ENCODE results near the gene BCCIP.
A peak's percentile ranks its signal among the peaks of the same experiment; 100 is the strongest.

Gene BCCIP

DNA sequence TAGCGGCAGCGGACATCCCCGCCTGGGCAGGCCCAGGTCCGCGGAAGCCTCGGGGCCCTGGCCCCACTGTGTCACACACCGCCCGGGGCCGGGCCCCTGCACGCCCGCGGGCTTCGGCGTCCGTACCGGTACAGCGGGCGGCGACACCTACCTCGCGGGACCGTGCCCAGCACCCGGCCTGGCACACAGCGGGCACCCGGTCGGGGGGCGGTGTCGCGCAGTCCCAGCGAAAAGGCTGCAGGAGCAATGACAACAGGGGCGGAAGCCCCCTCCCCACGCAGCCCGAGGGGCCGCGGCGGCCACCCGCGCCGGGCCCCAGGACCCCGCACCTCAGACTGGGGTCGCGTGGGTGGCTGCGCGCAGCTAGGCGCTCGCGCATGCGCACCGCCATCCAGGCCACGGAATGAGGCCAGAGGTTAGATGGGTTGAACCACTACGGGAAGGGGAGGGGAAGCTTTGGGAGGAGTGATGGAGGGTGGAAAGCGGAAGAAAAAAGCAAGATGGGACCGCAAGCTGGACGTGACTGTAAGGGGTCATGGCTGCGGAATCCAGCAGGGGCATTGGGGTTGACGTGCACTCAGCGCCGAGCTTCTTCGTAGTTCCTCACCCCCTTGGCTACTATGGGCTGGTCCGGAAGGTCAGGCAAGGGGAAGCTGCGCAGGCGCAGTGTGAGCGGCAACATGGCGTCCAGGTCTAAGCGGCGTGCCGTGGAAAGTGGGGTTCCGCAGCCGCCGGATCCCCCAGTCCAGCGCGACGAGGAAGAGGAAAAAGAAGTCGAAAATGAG, at the start of gene BCCIP, which contains the start of gene UROS:
BCCIP (plus strand) TSS at position 669 of the 785 bp plus-strand sequence; CDS start at position 681, 12 bp downstream.
UROS (minus strand) TSS at position 381 of the 785 bp plus-strand sequence. CDS start 6,759 bp downstream, outside the sequence.
- DNase-seq (ENCODE audit: low read depth in 2 of 2) = peak; percentile 80

DNA sequence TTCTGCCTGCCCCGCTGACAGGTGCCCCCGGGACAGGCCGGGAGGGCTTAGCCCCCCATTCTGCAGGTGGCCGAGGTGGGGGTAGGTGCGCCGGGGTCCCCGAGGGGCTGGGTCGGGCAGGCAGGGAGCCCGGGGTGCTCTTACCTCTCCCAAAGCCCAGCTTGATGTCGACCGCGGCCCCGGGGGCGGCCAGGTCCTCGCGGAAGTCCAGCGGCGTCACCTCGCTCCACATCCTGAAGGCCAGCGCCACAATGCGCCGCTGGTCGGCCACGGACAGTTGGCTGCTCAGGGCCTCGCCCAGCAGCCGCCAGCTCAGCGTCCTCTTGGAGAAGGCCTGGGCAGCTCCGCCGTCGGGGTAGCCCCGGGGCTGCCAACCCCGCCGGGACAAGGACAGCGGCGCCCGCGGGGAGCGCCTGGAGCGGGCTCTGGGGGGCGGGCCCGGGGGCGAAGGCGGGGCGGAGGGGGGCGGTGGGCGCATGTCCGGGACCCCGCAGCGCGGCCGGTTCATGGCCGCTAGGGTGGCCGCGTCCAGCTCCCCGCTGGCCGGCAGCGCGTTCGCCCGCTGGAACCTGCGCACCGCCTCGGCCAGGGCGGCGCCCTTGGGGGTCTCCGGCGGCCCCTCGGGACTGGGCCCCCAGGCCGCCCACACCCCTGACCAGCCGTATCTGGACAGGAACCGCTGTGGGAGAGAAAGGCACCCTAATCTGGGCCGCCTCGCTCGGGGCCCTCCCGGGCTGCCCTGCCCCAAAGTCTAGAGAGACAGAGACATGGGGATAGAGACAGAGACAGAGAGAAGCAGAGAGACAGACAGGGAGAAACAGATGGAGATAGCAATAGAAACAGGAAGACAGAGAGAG, 49.4 kb upstream of the BCCIP start:
- DNase-seq (ENCODE audit: low read depth in 2 of 2) = no peak

DNA sequence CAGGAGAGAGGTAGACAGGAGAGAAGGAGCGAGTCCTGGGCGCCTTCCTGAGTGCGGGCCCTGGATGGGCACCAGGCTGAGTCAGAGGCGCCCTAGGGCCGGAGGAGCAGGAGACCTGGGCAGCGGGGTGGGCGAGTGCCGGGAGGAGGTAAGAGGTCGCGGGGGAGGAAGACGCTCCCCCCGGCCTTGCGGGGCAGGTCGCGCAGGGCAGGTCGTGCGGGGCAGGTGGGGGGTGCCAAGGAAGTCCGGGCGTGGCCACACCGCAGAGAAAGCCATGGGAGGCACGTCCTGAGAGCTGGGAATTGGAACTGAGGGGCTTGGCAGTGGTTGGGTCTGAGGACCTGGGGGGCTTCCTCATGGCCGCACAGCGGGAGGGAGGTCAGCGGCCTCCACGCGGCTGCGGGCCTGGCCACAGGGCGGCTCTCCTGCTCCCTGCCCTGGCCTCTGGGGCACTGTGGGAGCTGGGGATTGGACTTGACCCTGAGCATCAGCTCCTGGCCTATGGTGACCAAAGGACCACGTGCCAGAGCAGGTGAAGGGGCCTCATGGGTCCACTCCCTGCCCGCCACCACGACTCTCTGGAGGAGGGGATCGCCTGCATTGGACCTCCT, 48.7 kb upstream of the BCCIP start:
- no peak for DNase-seq (ENCODE audit: low read depth in 2 of 2)

DNA sequence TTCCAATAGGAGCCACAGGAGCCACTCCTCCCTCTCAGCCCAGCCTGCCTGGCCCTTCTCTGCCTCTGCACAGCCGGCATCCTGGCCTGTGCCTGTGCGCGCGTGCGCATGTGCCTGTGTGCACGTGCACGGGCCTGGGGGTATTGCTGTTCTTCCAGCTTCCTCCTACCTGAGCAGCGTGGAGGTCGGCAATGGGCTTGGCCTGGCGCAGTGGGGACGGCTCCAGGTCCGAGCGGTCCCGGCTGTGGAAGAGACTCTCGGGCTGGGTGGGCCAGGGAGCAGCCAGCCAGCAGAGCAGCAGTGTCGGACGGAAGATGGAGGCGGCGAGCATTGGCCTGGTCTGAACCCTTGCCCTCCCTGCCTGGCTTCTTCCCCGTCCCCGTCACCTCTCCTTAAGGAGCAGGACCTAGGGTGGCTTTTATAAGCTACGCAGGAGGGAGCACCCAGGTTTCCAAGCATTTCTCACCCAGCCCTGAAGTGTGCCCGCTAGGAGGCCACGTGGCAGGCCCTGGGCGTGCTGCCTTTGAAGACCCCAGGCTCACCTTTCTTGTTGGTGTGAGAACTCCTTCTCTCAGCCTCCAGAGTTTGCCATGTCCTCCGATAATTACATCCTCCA, 47.7 kb upstream of the BCCIP start, which contains the start of gene MMP21:
MMP21 (minus strand) TSS at position 331 of the 616 bp plus-strand sequence; CDS start at position 331, 0 bp downstream.
- no peak for DNase-seq (ENCODE audit: low read depth in 2 of 2)

DNA sequence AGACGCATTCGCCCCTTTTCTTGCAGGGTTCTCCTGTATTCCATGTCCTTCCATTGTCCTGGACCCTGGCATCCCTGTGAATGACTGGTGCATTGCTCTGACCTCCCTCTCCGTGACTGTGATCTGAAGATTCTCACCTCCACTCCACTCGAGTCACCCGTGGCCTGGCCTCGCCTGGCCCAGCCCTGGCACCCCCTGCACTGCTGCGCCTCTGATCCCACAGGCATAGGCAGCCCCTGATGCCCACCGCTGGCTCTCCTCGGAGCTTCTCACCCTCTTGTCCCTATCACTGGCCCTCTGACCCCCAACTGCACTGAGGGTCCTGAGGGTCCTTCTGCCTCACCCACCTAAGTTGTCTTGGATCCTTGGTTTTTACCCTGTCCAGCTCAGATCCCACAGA, 45.5 kb upstream of the BCCIP start:
- no peak for DNase-seq (ENCODE audit: low read depth in 2 of 2)

DNA sequence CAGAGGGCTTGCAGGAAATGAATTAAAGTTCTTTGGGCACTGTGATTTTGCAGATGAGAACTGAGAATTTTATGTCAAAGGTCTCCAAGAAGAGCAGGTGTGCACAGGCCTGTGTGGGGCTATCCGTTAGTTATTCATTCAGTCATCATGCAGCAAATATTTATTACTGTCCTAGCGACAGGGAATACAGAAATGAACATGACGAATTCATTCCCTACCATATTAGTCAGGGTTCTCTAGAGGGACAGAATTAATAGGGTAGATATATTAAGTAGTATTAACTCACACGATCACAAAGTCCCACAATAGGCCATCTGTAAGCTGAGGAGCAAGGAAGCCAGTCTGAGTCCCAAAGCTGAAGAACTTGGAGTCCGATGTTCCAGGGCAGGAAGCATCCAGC, 44.8 kb upstream of the BCCIP start:
- DNase-seq (ENCODE audit: low read depth in 2 of 2) = no peak

DNA sequence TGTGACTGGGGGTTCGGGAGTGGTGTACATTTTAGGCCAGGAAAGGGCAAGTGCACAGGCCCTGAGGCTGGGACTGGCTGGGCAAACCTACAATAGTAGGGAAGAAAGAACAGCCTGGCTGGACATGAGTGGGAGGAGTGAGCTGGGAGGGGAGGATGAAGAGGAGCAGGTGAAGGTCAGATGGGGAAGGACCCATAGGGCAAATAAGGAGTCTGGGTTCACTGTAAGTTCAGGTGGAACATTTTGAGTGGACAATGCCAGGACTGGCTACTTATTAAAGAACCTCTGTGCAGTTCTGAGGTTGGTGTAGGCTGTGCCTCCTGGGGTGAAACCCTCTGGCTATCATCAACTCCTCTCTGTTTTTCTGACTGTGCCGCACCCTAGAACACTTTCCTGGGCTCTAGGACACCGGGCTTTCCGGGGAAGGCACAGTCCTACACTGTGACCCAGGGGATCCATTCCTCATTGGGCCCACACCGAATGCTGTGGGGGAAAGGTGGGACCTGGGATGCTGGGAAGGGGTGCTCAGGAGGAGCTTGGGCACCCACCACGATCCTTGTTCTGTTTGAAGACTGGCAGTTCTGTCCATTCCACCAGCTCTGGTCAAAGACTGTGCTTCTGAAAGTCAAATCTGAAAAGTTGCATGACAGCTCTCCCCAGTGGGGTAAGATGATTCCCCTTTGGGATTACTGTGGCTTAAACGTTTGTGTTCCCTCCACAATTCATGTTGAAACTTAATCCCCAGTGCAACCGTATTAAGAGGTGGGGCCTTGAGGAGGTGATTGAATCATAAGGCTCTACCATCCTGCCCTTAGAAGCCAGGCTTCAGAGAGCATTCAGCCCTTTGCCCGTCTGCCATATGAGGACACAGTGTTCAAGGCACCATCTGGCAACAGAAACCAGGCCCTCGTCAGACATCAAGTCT, 43.7 kb upstream of the BCCIP start:
- no peak for DNase-seq (ENCODE audit: low read depth in 2 of 2)

DNA sequence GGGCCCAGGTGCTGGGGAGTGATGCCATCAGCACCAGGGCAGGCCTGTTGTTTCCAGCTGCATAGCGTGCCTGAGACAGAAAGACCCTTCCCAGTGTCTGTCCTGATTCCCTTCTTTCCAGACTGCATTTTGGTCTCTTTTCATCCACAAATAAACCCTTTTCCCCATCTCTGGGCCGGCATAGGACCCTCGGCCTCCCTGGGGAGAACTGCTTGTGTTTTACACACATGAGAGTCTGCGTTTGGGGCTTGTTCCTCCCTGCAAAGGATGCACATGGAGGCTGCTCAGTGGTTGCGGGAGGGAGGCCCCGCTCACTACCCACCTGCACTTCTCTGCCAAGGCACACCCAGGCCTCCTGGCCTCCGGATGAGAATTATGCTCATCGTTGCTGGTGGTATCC, 42.0 kb upstream of the BCCIP start:
- DNase-seq (ENCODE audit: low read depth in 2 of 2) = no peak

DNA sequence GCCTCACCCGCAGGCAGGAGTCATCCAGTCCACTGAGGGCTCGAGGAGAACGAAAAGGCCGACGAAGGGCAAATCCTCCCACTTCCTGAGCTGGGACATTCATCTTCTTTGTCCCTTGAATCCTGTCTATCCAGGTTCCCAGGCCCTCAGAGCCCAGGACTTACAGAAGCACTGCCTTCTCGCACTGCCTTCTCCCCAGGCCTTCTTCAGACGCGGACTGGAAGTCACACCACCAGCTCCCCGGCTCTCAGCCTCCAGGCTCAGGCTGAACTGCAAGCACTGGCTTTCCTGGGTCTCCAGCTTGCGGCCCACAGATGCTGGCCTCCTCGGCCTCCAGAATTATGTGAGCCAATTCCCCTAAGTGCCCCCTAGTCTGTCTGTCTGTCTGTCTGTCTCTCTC, 41.3 kb upstream of the BCCIP start:
- no peak for DNase-seq (ENCODE audit: low read depth in 2 of 2)

DNA sequence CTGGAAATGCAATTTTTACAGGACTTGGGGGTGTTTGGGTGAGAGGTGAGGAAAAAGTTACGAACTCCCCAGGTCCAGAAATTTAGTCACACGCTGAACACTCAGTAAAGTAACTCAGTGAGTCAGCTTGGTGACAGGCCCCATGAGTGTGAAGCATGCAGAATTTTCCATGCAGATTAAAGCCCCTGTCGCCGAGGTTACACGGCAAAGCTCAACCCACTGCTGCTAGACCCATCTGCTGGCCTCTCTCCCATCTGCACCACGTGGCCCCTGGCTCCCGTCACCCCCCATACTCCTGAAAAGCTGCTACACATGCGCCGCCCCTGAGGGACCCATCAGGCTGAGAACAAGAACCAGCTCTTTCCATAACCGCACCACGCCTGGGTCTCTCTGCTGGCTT, 40.7 kb upstream of the BCCIP start:
- DNase-seq (ENCODE audit: low read depth in 2 of 2) = no peak

DNA sequence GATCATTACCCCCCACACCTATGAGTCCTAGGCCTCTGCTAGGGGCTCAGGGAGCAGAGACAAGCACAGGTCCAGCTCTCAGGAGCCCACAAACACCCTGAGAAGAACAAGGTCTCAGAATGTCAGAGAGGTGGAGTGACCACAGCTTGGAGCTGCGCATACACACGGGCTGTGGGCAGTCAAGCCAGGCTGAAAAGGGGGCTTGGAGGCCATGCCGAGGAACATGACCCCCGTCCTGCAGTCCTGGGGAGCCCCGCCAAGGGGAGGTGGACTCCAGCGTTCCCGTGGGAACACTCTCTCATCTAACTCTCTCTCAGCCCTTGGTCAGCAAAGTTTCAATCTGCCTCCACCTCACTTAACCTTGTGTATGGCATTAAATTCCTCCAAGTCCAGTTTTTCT, 39.9 kb upstream of the BCCIP start:
- DNase-seq (ENCODE audit: low read depth in 2 of 2) = no peak

DNA sequence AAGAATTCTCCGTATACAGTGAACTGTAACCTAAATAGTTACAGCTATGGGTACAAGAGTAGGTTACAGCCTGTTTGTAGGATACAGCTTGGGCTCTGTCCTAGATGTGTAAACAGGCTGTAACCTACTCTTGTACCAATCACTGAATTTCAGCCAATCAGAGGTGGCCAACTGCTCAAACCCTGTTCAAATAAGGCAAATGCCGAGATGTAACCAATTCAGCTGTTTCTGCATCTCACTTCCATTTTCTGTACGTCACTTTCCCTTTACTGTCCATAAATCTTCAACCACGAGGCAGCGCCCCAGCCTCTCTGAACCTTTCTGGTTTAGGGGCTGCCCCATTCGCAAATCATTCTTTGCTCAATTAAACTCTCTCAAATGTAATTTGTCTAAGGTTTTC, 39.4 kb upstream of the BCCIP start:
- DNase-seq (ENCODE audit: low read depth in 2 of 2) = no peak

DNA sequence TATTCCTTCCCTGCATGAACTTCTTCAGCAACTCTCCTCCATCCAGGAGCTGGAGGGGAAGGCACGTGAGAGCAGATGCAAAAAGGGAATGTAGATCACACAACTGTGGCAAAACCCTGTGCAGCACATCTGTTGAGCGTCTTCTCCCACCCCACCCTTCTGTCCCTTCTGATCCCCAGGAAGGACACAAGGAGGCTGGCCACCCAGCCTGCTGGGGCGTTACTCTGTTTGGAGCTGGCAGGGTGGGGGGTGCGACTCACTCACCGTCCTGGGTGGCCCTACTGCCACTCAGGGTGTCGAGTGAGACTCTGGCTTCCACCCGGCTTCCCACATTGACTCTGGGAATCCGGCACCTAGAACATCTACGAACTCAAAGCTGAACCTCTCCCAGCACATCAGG, 37.6 kb upstream of the BCCIP start:
- DNase-seq (ENCODE audit: low read depth in 2 of 2) = no peak

DNA sequence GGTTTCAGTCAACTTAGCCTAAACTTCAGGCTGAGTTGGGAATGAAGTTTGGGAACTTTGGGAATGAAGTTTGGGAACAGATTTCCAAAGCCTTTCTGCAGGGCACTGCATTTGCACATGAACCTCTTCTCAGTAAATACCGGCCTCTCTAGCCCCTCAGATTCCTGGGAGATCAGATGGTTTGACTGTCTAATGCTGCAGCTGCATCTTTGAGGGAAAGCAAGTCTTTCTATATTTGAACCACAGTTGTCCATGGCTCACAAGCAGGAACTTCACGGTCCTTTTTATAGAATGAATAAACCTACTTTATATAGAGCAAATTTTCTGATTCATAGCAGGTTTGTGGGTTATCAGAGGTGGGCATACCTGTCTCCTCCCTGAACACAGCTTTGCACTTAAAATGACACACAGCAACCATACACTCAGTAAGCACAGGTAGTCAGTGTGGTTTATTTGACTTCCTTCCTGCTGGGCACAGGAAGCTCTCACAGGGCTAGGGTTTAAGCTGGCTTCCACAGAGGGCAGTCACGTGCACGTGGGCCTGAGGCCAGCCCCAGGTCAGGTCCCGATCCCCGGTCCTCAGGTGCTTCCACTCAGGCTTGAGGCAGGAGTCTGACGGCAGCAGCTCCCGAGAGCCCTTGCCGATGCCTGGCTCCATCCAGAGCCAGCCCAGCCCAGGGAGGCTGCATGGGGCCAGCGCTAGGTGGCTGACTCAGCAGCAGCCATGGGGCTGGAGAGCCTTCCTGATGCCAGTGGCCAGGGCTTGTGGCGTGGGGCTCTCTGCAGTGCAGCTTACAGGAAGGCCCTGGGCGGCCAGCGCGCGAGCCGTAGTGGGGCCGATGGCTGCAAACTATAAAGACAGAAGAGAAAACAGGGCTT, 35.0 kb upstream of the BCCIP start:
- no peak for DNase-seq (ENCODE audit: low read depth in 2 of 2)

DNA sequence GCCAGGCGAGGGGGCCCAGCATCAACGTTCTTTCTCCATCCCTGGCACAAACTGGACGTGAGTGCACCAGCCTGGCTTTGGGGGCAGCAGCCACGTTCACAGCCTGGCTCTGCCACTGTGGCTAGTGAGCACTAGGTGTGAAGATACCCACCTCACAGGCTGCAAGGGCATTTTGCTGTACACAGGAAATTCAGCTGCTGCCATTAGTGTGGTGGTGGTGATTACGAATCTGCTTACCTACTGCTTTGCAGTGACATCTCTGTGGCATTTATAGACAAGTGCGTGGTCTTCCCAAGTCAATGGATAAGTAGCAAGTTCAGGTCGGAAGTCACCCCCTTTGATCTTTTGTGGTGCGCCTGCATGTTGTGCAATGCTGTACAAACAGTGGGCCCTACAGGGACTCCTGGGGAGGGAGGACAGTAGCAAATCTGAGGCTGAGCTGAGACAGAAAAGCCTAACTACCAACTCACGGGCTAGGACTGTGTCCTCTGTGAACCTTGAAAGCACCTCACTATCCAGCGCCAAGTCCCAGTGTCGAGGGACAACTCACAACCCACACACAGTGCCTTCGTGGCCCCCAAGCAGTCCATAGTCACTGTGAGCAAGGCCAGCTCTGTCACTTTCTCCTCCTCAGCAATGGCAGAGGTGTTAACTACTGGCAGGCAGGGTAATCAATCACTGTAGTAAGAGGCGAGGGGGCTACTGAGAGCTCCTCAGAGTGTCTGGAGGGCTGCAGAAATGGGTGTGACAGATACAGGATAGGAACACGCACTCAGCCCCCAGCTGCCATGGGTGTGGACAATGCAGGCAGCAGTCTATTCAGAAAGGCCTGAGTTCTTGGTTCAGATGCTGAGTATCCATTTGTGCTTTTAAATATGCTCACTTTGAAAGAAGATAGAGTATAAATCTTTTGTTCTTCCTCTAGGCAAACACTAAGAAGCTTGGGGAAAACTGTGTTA, 30.7 kb upstream of the BCCIP start:
- no peak for DNase-seq (ENCODE audit: low read depth in 2 of 2)

DNA sequence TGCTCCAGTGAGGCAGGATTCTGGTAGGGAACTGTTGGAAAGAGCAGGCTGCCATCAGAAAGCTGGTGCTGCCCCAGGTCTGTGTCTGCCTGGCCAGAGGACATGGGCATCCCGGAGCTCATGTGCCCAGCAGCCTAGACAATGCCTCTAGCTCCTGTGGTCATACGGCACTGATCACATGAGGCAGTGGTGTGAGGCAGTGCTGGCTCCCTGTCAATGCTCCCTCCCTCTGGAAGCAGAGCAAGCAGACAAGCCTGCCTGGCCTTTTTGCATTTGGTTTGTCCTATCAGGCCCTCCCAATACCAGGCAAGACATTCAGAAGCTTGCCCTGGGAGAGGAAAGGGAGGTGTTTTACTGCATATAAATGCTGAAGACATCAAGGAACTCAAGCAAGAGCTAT, 28.2 kb upstream of the BCCIP start:
- no peak for DNase-seq (ENCODE audit: low read depth in 2 of 2)

DNA sequence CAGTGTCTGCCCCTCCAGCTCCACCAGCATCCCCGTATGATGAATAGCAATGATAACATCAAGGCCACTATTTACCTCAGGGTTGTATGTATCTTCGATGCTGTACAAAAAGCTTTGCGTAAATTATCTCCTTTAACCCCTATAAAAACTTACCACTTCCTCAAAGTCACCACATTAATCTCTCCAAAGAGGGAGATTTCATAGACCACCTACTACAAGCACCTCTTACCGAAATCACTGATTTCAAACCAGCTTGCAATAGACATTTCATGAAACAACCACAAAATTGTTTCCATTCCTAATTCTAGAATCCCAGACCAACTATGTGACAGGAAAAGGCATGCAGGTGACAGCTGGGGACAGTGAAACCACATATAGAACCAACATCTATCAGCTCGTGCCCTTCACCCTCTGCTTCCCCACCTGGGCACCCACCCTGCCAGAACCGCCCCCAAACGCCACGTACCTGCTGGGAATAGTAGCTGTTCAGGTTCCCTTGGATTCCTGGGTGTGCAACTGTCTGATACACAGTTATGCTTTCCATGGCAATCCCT, 27.6 kb upstream of the BCCIP start:
- DNase-seq (ENCODE audit: low read depth in 2 of 2) = no peak

DNA sequence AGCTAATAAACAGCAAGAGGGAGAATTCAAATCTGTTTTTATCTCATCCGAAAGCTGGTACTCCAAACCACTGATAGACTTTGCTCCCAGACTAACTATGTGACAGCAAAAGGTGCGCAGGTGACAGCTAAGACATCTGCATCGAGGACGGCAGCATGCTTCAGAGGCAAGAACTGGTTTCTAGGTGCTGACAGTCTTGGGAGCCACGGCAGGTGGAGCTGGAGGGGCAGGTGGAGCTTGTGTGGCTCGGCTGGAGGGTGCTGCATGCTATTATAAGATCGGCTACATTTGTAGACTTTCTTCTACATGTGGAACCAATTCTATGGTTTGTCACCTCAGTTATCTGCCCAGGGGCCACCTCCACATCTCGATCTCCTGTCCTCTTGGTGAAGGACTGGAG, 25.9 kb upstream of the BCCIP start:
- no peak for DNase-seq (ENCODE audit: low read depth in 2 of 2)
